RPMI8226 (cell line): ENCODE measurements around the gene ADCY5.
A peak's percentile ranks its signal among the peaks of the same experiment; 100 is the strongest.

Source experiments
- DNase-seq: peaks from one replicate; pipeline ENCODE4 v3.0.0-alpha.2; 2015

The ADCY5 gene

GRCh38 chr3:123296836-123297626 is 151.9 kb downstream of the ADCY5 start:
- DNase-seq: no peak

GRCh38 chr3:123296261-123296660 is 152.6 kb downstream of the ADCY5 start:
- no peak for DNase-seq

- DNase-seq: no peak
Measured at GRCh38 chr3:123295901-123296250, 153.0 kb downstream of the ADCY5 start.

GRCh38 chr3:123295171-123295900 is 153.6 kb downstream of the ADCY5 start:
- no peak for DNase-seq

GRCh38 chr3:123294296-123294938 is 154.5 kb downstream of the ADCY5 start:
- no peak for DNase-seq

GRCh38 chr3:123292321-123293310 is 156.3 kb downstream of the ADCY5 start:
- peak; percentile 37 for DNase-seq

GRCh38 chr3:123291404-123291803 is 157.5 kb downstream of the ADCY5 start:
- DNase-seq: no peak

GRCh38 chr3:123290962-123291361 is 157.9 kb downstream of the ADCY5 start:
- no peak for DNase-seq

- no peak for DNase-seq
Measured at GRCh38 chr3:123290107-123290930, 158.6 kb downstream of the ADCY5 start.

- no peak for DNase-seq
Measured at GRCh38 chr3:123289391-123290106, 159.3 kb downstream of the ADCY5 start.

- no peak for DNase-seq
Measured at GRCh38 chr3:123287962-123288302, 161.0 kb downstream of the ADCY5 start.

GRCh38 chr3:123287051-123287961 is 161.6 kb downstream of the ADCY5 start:
- DNase-seq: no peak

GRCh38 chr3:123286308-123287023 is 162.4 kb downstream of the ADCY5 start:
- DNase-seq: peak; percentile 74

- no peak for DNase-seq
Measured at GRCh38 chr3:123285931-123286307, 163.0 kb downstream of the ADCY5 start.

- no peak for DNase-seq
Measured at GRCh38 chr3:123285479-123285878, 163.4 kb downstream of the ADCY5 start.

- no peak for DNase-seq
Measured at GRCh38 chr3:123285066-123285465, 163.8 kb downstream of the ADCY5 start.

- peak; percentile 37 for DNase-seq
Measured at GRCh38 chr3:123284399-123285010, 164.4 kb downstream of the ADCY5 start.

- DNase-seq: no peak
Measured at GRCh38 chr3:123283657-123284398, 165.1 kb downstream of the ADCY5 start.
